HG02870 (cell line): ENCODE results near the gene TP53TG3C.
"Not testable (repeated sequence)": the region's sequence is repeated elsewhere in the genome, so short reads cannot be mapped to it uniquely, and the experiment has no call there.

ENCODE experiments used
- ATAC-seq: cut with Tn5 transposase; IDR thresholded peaks from one replicate; pipeline ENCODE4 v1.9.1; 2021; ENCODE audit warnings: mild to moderate bottlenecking, moderate library complexity; ENCODE audit not compliant: unreplicated experiment

The TP53TG3C gene

GRCh38 chr16:33193926-33194325 is at the start of gene TP53TG3C:
TP53TG3C (plus strand) TSS chr16:33194226; CDS start chr16:33194294, 68 bp downstream.
- ATAC-seq: not testable (repeated sequence)
